HCT116 (cell line): ENCODE data around the gene CERS2. TPM values are rescaled to one million over a fixed set of nuclear protein-coding genes. Genes with fewer than 3 reads are reported as not detected.

Source experiments
- ATAC-seq: fragments of 200-7000 bp; cut with Tn5 transposase; 2 replicates; pipeline ENCODE4 v1.9.1; 2020; ENCODE audit warnings: mild to moderate bottlenecking, moderate library complexity
- BruUV-seq: library from RNA; stranded (reverse); fragments of 400-500 nt; replicated peaks from 2 replicates; lab custom pipeline; 2021; lab: Mats Ljungman, UMichigan
- CTCF ChIA-PET: fragments of 300-600 bp; sonication (Branson Sonifier 250); formaldehyde crosslinking; loops from one replicate; lab custom pipeline; 2021; ENCODE audit warnings: antibody characterized with exemption; lab: Charles Lee
- POLR2A ChIA-PET: fragments of 300-600, 350-600 bp; sonication (Branson Sonifier 250); formaldehyde crosslinking; loops from one replicate; lab custom pipeline; 2021; ENCODE audit warnings: antibody characterized with exemption; lab: Charles Lee
- RAD21 ChIA-PET, 2 experiments: fragments of 300-600 bp; sonication (Branson Sonifier 250); formaldehyde crosslinking; loops; one replicate each; lab custom pipeline; 2023; ENCODE audit warnings: low total read pairs in 2 of 2; ENCODE audit not compliant: uncharacterized antibody in 2 of 2, unreplicated experiment in 2 of 2, low non-redundant PET in 1 of 2; lab: Charles Lee
- DNase-seq: peaks from one replicate; pipeline ENCODE4 v3.0.0-alpha.2; 2010; ENCODE audit warnings: low read depth, low spot score
- H2AFZ ChIP-seq: fragments of 200-600 bp; shearing (Covaris generic), sonication (generic); 2 replicates; pipeline ENCODE4 v1.6.1; 2017; ENCODE audit warnings: low read depth, mixed run types, mixed read lengths, antibody characterized with exemption, low read length; ENCODE audit not compliant: poor library complexity, severe bottlenecking
- H3K27ac ChIP-seq: 2 replicates; pipeline ENCODE4 v1.5.1; 2012; ENCODE audit warnings: low read depth, low read length
- H3K27me3 ChIP-seq: fragments of 200-600 bp; sonication (generic); 2 replicates; pipeline ENCODE4 v1.6.1; 2016; ENCODE audit warnings: mixed run types, low read length, mixed read lengths; ENCODE audit not compliant: insufficient read depth
- H3K36me3 ChIP-seq, 2 experiments: fragments of 200-500 bp in 1 of 2; fragments of 200-600 bp in 1 of 2; sonication (Bioruptor generic) in 1 of 2; sonication (generic) in 1 of 2; 2 replicates each; pipeline versions ENCODE4 v1.5.1 to v1.6.1; 2014 to 2016; ENCODE audit warnings: low read length in 2 of 2, inconsistent platforms in 1 of 2, mixed read lengths in 1 of 2, mixed run types in 1 of 2; ENCODE audit not compliant: insufficient read depth in 2 of 2, control insufficient read depth in 1 of 2
- H3K4me1 ChIP-seq, 2 experiments: fragments of 200-600 bp in 1 of 2; sonication (generic) in 1 of 2; 2 replicates each; pipeline versions ENCODE4 v1.5.1 to v1.6.1; 2012 to 2017; ENCODE audit warnings: low read length in 2 of 2, inconsistent platforms in 1 of 2, mild to moderate bottlenecking in 1 of 2, mixed read lengths in 1 of 2, mixed run types in 1 of 2, moderate library complexity in 1 of 2; ENCODE audit not compliant: insufficient read depth in 2 of 2, control insufficient read depth in 1 of 2
- H3K4me2 ChIP-seq: fragments of 200-600 bp; sonication (generic); 2 replicates; pipeline ENCODE4 v1.6.1; 2017; ENCODE audit warnings: mixed run types, low read length, mixed read lengths
- H3K4me3 ChIP-seq, 2 experiments: fragments of 200-600 bp in 1 of 2; sonication (generic) in 1 of 2; replicated peaks in 1 of 2; 2 replicates each; pipeline ENCODE4 v1.5.1; 2011 to 2016; ENCODE audit warnings: low read length in 2 of 2, control low read depth in 1 of 2, low read depth in 1 of 2, mild to moderate bottlenecking in 1 of 2, mixed read lengths in 1 of 2, mixed run types in 1 of 2
- H3K79me2 ChIP-seq: fragments of 200-600 bp; sonication (generic); 2 replicates; pipeline ENCODE4 v1.6.1; 2017; ENCODE audit warnings: mild to moderate bottlenecking, mixed run types, low read length, moderate library complexity, mixed read lengths; ENCODE audit not compliant: insufficient read depth
- H3K9ac ChIP-seq: fragments of 200-600 bp; sonication (generic); 2 replicates; pipeline ENCODE4 v1.6.1; 2016; ENCODE audit warnings: low read length, mixed read lengths
- H3K9me2 ChIP-seq: fragments of 200-600 bp; sonication (generic), shearing (Covaris generic); 2 replicates; pipeline ENCODE4 v1.6.1; 2017; ENCODE audit warnings: mixed run types, mild to moderate bottlenecking, moderate library complexity; ENCODE audit not compliant: insufficient read depth
- H3K9me3 ChIP-seq, 2 experiments: fragments of 200-500 bp in 1 of 2; fragments of 200-600 bp in 1 of 2; sonication (Bioruptor generic) in 1 of 2; sonication (generic) in 1 of 2; 2 replicates each; pipeline ENCODE4 v1.6.1; 2014 to 2017; ENCODE audit warnings: low read length in 2 of 2, mixed read lengths in 2 of 2, inconsistent platforms in 1 of 2, low read depth in 1 of 2, mild to moderate bottlenecking in 1 of 2, mixed run types in 1 of 2, moderate library complexity in 1 of 2; ENCODE audit not compliant: control insufficient read depth in 1 of 2, insufficient read depth in 1 of 2
- H4K20me1 ChIP-seq: fragments of 200-600 bp; sonication (generic), shearing (Covaris generic); 2 replicates; pipeline ENCODE4 v1.6.1; 2017; ENCODE audit warnings: mixed run types, mild to moderate bottlenecking, moderate library complexity; ENCODE audit not compliant: insufficient read depth
- CBX3 ChIP-seq: IDR thresholded peaks from 2 replicates; pipeline ENCODE4 v1.6.1; 2012; ENCODE audit warnings: low read depth
- CEBPB ChIP-seq: IDR thresholded peaks from 2 replicates; pipeline ENCODE4 v1.6.1; 2012; ENCODE audit warnings: low read depth
- EZH2phosphoT487 ChIP-seq: fragments of 200-600 bp; IDR thresholded peaks from 2 replicates; pipeline ENCODE4 v1.6.1; 2018; ENCODE audit warnings: antibody characterized with exemption, borderline replicate concordance
- FOSL1 ChIP-seq: IDR thresholded peaks from 2 replicates; pipeline ENCODE4 v1.6.1; 2012; ENCODE audit warnings: low read depth
- JUND ChIP-seq: IDR thresholded peaks from 2 replicates; pipeline ENCODE4 v1.6.1; 2012
- SIN3A ChIP-seq: IDR thresholded peaks from 2 replicates; pipeline ENCODE4 v1.6.1; 2012; ENCODE audit warnings: low read depth
- SP1 ChIP-seq: IDR thresholded peaks from 2 replicates; pipeline ENCODE4 v1.6.1; 2012; ENCODE audit warnings: low read depth
- YY1 ChIP-seq: IDR thresholded peaks from 2 replicates; pipeline ENCODE4 v1.6.1; 2011; ENCODE audit warnings: low read length, low read depth, moderate library complexity, mild to moderate bottlenecking; ENCODE audit not compliant: insufficient replicate concordance; ENCODE audit errors: extremely low read depth
- ZFX ChIP-seq: fragments of 450-650 bp; IDR thresholded peaks from 2 replicates; pipeline ENCODE4 v1.6.1; 2017
- intact Hi-C: fragments of 100-400 bp; cut with micrococcal nuclease; formaldehyde crosslinking; loops from 2 replicates; pipeline ENCODE4 v1.10.0; 2022
- total RNA-seq: library from RNA; stranded (reverse); gene quantifications from one replicate; pipeline ENCODE4 v1.2.1, GENCODE V29; 2021; ENCODE audit not compliant: unreplicated experiment
- TF ChIP-seq, protein P1 (sequence below): IDR thresholded peaks from 2 replicates; pipeline ENCODE4 v1.6.1; 2012
- TF ChIP-seq, protein P2 (sequence below): IDR thresholded peaks from 2 replicates; pipeline ENCODE4 v1.6.1; 2011; ENCODE audit warnings: mild to moderate bottlenecking, low read length, moderate library complexity; ENCODE audit not compliant: insufficient replicate concordance; ENCODE audit errors: extremely low read depth

CERS2 gene
- total RNA-seq, 1 experiment from 2014 or later: 218 TPM

DNA sequence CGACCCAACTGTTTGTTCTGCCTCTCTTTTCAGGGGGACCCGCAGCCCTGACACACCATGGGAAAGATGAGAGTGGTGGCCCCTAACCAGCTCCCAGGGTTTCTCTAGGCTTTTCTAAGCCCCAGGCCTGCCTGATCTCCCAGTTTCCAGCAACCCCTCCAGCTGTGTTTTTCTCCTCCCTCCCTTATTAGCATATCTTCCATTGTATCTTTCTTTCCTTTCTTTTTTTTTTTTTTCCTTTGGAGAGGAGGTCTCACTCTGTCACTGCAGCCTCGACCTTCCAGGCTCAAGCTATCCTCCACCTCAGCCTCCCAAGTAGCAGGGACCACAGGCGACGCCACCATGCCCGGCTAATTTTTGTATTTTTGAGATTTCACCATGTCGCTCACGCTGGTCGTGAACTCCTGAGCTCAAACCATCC lies 1.8 kb upstream of the CERS2 start:
- H3K79me2 ChIP-seq: peaks cover 28% of the 10 kb centered on the region
- peaks cover 71 to 87% of the 10 kb centered on the region in 2 experiments for H3K4me1 ChIP-seq
- H3K27me3 ChIP-seq: no peaks in the 10 kb centered on the region
- POLR2A ChIA-PET: interaction anchor here (0.5 to 1.6 kb wide), 5 partner anchors 9 to 415 kb away, joined by 3 to 7 read pairs (median 4); no protein-coding TSS in a partner anchor
- H3K27ac ChIP-seq: peak overlapping the region; percentile 92
- DNase-seq (no peak), ATAC-seq (no peak)
- H2AFZ ChIP-seq: no peak overlapping the region
- H3K9me2 ChIP-seq: no peaks in the 10 kb centered on the region
- H3K9ac ChIP-seq: peak overlapping the region; percentile 67
- TF ChIP-seq CBX3 (no peak), ZFX (no peak), EZH2phosphoT487 (no peak), FOSL1 (no peak), JUND (no peak), SP1 (no peak), SIN3A (no peak), CEBPB (no peak)
- TF ChIP-seq, protein P1, sequence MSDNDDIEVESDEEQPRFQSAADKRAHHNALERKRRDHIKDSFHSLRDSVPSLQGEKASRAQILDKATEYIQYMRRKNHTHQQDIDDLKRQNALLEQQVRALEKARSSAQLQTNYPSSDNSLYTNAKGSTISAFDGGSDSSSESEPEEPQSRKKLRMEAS: no peak
- H3K4me2 ChIP-seq: peak overlapping the region; percentile 89
- BruUV-seq: no TSS peak
- peak overlapping the region; percentile 51 to 64 for H3K4me3 ChIP-seq
- RAD21 ChIA-PET: no interaction called here
- intact Hi-C loops: loop anchor here (5.0 kb wide), 4 partner anchors 49 to 719 kb away; partner anchors contain the start of genes CA14, MCL1 and SETDB1
- H3K36me3 ChIP-seq: no peaks in the 10 kb centered on the region
- CTCF ChIA-PET: interaction anchor here (0.8 to 1.2 kb wide), 2 partner anchors 20 to 26 kb away, joined by 3 to 5 read pairs; no protein-coding TSS in a partner anchor
- H4K20me1 ChIP-seq: 0 out of 2 replicates have a peak, but pooled peaks cover 1% of the 10 kb centered on the region
- no peaks in the 10 kb centered on the region for H3K9me3 ChIP-seq

DNA sequence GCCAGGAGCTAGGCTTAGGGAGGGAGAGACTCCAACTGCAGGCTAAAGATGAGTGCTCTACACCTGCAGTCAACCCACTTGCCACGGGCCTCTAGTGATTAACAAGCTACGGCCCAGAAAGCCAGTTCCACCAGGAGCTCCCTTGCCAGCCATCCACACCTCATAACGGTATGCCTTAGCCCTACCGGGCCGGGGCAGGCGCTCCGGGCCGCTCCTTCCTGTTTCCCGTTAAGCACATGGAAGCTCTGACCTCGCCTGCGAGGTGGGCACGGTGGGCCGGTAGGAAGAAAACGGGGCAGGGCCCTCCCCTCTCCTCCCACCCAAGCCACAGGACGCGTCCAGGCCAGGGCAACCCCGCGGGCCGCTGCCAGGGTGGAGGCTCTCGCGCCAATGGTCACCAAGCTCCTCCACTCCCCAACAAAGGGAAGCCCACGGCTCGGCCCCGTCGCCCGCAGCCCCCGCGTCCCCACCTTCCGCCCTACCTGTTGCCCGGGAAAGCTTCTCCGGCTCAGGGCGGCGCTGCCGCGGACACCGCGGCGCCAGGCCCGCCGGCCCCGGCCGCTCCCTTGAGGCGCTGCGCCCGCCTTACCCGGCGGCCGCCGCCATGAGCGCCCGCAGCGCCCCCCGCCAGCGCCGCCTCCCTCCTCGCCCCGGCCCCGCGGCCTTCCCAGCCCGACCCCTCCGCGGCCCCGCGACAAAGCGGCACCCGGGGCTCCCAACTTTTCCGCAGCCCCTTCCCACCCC lies 627 bp downstream of the CERS2 start:
- H3K4me1 ChIP-seq: peaks cover 50 to 69% of the 10 kb centered on the region in 2 experiments
- H3K4me2 ChIP-seq: peak overlapping the region; percentile 89
- DNase-seq: no peak
- H3K79me2 ChIP-seq: peaks cover 52% of the 10 kb centered on the region
- POLR2A ChIA-PET: interaction anchor here (1.6 kb wide), 1 partner anchor 345 kb away, joined by 4 read pairs; the partner anchor contains the start of gene ENSA
- TF ChIP-seq YY1: peak; percentile 40
- TF ChIP-seq, protein P2, sequence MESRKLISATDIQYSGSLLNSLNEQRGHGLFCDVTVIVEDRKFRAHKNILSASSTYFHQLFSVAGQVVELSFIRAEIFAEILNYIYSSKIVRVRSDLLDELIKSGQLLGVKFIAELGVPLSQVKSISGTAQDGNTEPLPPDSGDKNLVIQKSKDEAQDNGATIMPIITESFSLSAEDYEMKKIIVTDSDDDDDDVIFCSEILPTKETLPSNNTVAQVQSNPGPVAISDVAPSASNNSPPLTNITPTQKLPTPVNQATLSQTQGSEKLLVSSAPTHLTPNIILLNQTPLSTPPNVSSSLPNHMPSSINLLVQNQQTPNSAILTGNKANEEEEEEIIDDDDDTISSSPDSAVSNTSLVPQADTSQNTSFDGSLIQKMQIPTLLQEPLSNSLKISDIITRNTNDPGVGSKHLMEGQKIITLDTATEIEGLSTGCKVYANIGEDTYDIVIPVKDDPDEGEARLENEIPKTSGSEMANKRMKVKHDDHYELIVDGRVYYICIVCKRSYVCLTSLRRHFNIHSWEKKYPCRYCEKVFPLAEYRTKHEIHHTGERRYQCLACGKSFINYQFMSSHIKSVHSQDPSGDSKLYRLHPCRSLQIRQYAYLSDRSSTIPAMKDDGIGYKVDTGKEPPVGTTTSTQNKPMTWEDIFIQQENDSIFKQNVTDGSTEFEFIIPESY: no peak
- peak; percentile 93 for TF ChIP-seq ZFX
- 0 out of 2 replicates have a peak, but pooled peaks cover 4% of the 10 kb centered on the region for H4K20me1 ChIP-seq
- no peaks in the 10 kb centered on the region for H3K9me2 ChIP-seq
- ATAC-seq: peak; percentile 29
- no peaks in the 10 kb centered on the region for H3K9me3 ChIP-seq
- peak overlapping the region; percentile 79 for H3K27ac ChIP-seq
- peak overlapping the region; percentile 84 for H3K4me3 ChIP-seq
- H3K36me3 ChIP-seq: peaks cover 0 to 1% of the 10 kb centered on the region in 2 experiments; a peak in 1 of 4 replicates
- no peak overlapping the region for H2AFZ ChIP-seq
- H3K27me3 ChIP-seq: no peaks in the 10 kb centered on the region
- RAD21 ChIA-PET: no interaction called here
- CTCF ChIA-PET: no interaction called here
- no TSS peak for BruUV-seq
- H3K9ac ChIP-seq: peak overlapping the region; percentile 92
- intact Hi-C loops: no loop called here
